Measurements from ENCODE around the gene PLEKHM3. TPM values are rescaled to one million over a fixed set of nuclear protein-coding genes. Genes with fewer than 3 reads are reported as not detected.

PLEKHM3 gene
- total RNA-seq, 1 donor, result 13.8 TPM

DNA sequence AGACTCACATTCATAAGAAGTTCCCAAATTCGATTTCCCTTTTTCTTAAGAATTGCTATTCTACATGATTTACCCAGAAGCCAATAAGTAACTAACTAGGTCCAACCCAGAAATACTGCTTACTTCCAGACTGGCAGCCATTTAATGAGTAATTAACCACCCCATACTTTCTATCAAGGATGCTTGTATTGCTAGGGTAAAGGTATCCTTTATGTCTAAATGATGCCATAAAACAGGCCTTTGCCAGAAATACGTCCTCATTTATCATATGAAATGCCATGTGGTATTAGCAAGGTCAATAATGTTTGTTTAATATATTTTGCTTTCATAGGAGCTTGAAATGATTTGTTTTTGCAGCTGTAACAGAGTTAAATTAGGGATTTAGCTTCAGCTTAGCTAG, 56.1 kb downstream of the PLEKHM3 start:
- H3K4me3 ChIP-seq (ENCODE audit: low read depth, low read length), result no peak overlapping the region
- TF ChIP-seq, protein P1, sequence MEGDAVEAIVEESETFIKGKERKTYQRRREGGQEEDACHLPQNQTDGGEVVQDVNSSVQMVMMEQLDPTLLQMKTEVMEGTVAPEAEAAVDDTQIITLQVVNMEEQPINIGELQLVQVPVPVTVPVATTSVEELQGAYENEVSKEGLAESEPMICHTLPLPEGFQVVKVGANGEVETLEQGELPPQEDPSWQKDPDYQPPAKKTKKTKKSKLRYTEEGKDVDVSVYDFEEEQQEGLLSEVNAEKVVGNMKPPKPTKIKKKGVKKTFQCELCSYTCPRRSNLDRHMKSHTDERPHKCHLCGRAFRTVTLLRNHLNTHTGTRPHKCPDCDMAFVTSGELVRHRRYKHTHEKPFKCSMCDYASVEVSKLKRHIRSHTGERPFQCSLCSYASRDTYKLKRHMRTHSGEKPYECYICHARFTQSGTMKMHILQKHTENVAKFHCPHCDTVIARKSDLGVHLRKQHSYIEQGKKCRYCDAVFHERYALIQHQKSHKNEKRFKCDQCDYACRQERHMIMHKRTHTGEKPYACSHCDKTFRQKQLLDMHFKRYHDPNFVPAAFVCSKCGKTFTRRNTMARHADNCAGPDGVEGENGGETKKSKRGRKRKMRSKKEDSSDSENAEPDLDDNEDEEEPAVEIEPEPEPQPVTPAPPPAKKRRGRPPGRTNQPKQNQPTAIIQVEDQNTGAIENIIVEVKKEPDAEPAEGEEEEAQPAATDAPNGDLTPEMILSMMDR (IDR thresholded peaks at IDR 0.05; ENCODE audit: insufficient read depth, low read depth, low read length), result no peak
- no peak for DNase-seq (ENCODE audit: low read depth)

DNA sequence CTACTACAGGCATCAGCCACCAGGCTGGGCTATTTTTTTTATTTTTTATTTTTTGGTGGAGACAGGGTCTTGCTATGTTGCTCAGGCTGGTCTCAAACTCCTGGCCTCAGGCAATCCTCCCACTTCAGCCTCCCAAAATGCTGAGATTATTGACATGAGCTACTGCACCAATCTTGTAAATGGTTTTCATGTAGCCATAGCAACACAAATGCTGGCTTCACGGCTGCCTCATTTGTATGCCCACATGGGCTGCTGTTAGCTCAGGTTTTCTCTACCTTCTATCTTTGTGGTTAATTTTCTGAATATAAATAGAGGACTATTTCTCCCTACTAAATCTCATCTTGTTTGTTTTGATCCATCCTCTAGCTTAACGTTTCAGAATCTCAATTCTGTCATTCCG, 58.2 kb downstream of the PLEKHM3 start:
- TF ChIP-seq, protein P1 (IDR thresholded peaks at IDR 0.05; ENCODE audit: insufficient read depth, low read depth, low read length), result no peak
- no peak overlapping the region for H3K4me3 ChIP-seq (ENCODE audit: low read depth, low read length)
- DNase-seq (ENCODE audit: low read depth), result no peak

DNA sequence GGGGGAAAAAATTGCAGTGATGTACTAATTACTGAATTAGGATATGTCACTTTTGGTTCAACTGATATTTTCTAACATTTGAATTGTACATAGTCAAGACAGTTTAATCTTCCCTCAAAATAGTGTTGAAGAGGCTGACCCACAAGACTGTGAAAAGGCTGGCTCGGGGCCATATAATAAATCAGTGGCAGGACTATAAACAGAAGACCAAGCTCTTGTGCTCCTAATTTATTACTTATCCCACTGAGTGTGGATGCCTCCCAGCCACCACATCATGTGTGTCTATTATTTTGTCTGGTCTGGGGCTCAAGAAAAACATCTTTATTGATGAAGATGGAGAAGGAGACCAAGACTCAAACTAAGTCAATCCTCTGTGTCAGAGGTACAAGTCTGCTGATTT, 64.4 kb downstream of the PLEKHM3 start:
- no peak overlapping the region for H3K4me3 ChIP-seq (ENCODE audit: low read depth, low read length)
- TF ChIP-seq, protein P1 (IDR thresholded peaks at IDR 0.05; ENCODE audit: insufficient read depth, low read depth, low read length), result no peak
- no peak for DNase-seq (ENCODE audit: low read depth)

DNA sequence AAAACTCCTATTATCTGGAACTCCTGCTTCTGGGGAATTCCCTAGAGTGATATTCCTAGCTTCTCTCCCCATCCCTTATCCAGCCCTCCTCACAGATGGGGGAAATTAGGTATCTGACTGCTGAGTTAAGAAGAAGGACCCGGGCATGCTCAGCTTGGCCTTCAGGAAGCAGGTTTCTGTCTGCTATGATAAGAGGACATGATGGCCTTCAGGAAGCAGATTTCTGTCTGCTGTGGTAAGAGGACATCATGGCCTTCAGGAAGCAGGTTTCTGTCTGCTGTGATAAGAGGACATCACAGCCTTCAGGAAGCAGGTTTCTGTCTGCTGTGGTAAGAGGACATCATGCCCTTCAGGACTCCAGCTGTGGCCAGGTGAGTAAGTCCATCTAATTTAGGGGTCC, 65.2 kb downstream of the PLEKHM3 start:
- TF ChIP-seq, protein P1 (IDR thresholded peaks at IDR 0.05; ENCODE audit: insufficient read depth, low read depth, low read length), result no peak
- no peak for DNase-seq (ENCODE audit: low read depth)

DNA sequence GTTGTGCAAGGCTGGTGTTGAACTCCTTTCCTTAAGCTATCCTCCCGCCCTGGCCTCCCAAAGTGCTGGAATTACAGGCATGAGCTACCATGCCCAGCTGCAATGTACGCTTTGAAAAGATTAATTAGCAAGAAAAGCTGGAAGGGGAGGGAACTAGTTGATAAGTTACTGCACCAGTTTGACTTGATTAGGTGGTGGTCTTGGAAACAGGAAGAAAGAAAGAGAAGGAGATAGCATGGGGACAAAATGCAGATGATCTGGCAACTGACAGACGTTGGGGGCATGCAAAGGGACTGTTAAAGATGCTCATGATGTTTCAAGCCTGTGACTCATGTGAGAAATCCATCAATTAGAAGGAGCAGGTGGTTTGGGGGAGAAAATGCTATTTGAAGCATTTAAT, 68.6 kb downstream of the PLEKHM3 start:
- TF ChIP-seq, protein P1 (IDR thresholded peaks at IDR 0.05; ENCODE audit: insufficient read depth, low read depth, low read length), result no peak
- no peak for DNase-seq (ENCODE audit: low read depth)
- H3K4me3 ChIP-seq (ENCODE audit: low read depth, low read length), result no peak overlapping the region

More for the DNA sequence above, 65.2 kb downstream of the PLEKHM3 start:
- H3K4me3 ChIP-seq (ENCODE audit: low read depth, low read length), result no peak overlapping the region

DNA sequence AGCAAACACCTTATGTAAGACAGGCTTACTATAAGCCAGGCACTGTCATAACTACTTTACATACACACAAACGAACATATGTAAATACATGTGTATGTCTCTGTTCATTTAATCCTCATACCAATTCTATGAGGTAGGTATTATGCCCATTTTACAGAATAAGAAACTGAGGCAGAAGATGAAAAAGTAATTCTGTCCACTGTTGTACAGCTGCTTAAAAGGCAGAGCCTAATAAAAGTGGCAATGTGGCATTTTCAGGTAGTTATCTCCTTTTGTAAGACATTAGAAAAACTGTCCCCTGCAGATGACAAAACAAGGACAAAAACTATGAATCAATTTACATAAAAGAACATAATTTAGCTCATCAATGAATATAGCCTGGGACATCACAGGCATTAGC, 69.9 kb downstream of the PLEKHM3 start:
- DNase-seq (ENCODE audit: low read depth), result no peak
- H3K4me3 ChIP-seq (ENCODE audit: low read depth, low read length), result no peak overlapping the region
- TF ChIP-seq, protein P1 (IDR thresholded peaks at IDR 0.05; ENCODE audit: insufficient read depth, low read depth, low read length), result no peak

DNA sequence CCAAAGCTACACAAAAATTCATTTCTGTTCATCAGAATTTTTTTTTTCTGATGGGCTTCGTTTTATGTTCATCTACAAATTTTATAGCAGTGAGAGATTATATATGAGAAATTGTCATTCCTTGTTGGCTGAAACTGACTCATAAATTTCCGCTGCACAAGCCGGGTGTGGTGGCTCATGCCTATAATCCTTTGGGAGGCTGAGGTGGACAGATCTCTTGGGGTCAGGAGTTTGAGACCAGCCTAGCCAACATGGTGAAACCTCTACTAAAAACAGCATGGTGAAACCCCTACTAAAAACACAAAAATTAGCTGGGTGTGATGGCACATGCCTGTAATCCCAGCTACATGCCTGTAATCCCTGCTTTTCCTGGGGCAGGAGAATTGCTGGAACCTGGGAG, 72.0 kb downstream of the PLEKHM3 start:
- no peak overlapping the region for H3K4me3 ChIP-seq (ENCODE audit: low read depth, low read length)
- DNase-seq (ENCODE audit: low read depth), result no peak
- TF ChIP-seq, protein P1 (IDR thresholded peaks at IDR 0.05; ENCODE audit: insufficient read depth, low read depth, low read length), result no peak
